Colonic mucosa (tissue), 4 donors: ENCODE results near the gene MBOAT7. TPM values are rescaled to one million over a fixed set of nuclear protein-coding genes. Genes with fewer than 3 reads are reported as not detected.
A peak's percentile ranks its signal among the peaks of the same experiment; 100 is the strongest.
"Not testable (repeated sequence)": the region's sequence is repeated elsewhere in the genome, so short reads cannot be mapped to it uniquely, and the experiment has no call there.

ENCODE experiments used
- DNase-seq: peaks from one replicate; pipeline ENCODE4 v3.0.0-alpha.2; 2020
- H3K27ac ChIP-seq: fragments of 200-600 bp; one replicate; pipeline ENCODE4 v1.8.0; 2021
- H3K27me3 ChIP-seq: fragments of 200-600 bp; one replicate; pipeline ENCODE4 v1.8.0; 2021
- H3K36me3 ChIP-seq: fragments of 200-600 bp; one replicate; pipeline ENCODE4 v1.8.0; 2021
- H3K4me1 ChIP-seq: fragments of 200-600 bp; one replicate; pipeline ENCODE4 v1.8.0; 2021; ENCODE audit warnings: mild to moderate bottlenecking
- H3K4me3 ChIP-seq: fragments of 200-600 bp; one replicate; pipeline ENCODE4 v1.8.0; 2021
- H3K9ac ChIP-seq, 2 donors: one replicate each; pipeline ENCODE4 v1.7.0; 2013; ENCODE audit warnings: control low read depth in 2 of 2, low read depth in 2 of 2, low read length in 2 of 2
- H3K9me3 ChIP-seq: fragments of 200-600 bp; one replicate; pipeline ENCODE4 v1.8.0; 2021
- CTCF ChIP-seq: fragments of 200-600 bp; IDR thresholded peaks from one replicate; pipeline ENCODE4 v1.8.0; 2022; ENCODE audit warnings: antibody characterized with exemption, mild to moderate bottlenecking
- intact Hi-C: fragments of 100-400 bp; cut with DNase I; formaldehyde crosslinking; loops from one replicate; pipeline ENCODE4 v1.14.1; 2022
- total RNA-seq, 2 donors: library from RNA; stranded (reverse); fragmentation: NEBNext Ultra II Directional in 1 of 2; extraction: Animal tissue kit (Norgen Biotek cat#: 25700) in 1 of 2; gene quantifications; one replicate each; pipeline ENCODE4 v1.2.1, GENCODE V29; 2021
- donor health status: healthy.
- donor health status: DM: no; HTN: no; CAD: no.
- donor health status: DM: no; HTN: no; CAD: no.

MBOAT7 gene
- total RNA-seq, 2 donors from 2014 or later, result 122 to 142 TPM

- intact Hi-C loops, result no loop called here
- peak overlapping the region in 1 of 2 donors; percentile 68 for H3K9ac ChIP-seq
- DNase-seq, result no peak
Observed at GRCh38 chr19:54208784-54209057, 19.3 kb upstream of the MBOAT7 start.

GRCh38 chr19:54207983-54208783 is 18.8 kb upstream of the MBOAT7 start:
- Histone ChIP-seq H3K9me3 (no peaks in the 10 kb centered on the region), H3K4me1 (peaks cover 26% of the 10 kb centered on the region), H3K27me3 (no peaks in the 10 kb centered on the region), H3K9ac (peak overlapping the region; percentile 24 to 68), H3K36me3 (peaks cover 15% of the 10 kb centered on the region), H3K27ac (peak overlapping the region; percentile 72), H3K4me3 (no peak overlapping the region)
- intact Hi-C loops, result no loop called here
- TF ChIP-seq CTCF, result no peak
- DNase-seq, result peak; percentile 56

More at GRCh38 chr19:54208784-54209057, 19.3 kb upstream of the MBOAT7 start:
- peaks cover 15% of the 10 kb centered on the region for H3K36me3 ChIP-seq
- TF ChIP-seq CTCF, result no peak
- no peaks in the 10 kb centered on the region for H3K9me3 ChIP-seq
- H3K4me1 ChIP-seq, result peaks cover 24% of the 10 kb centered on the region
- no peaks in the 10 kb centered on the region for H3K27me3 ChIP-seq
- peak overlapping the region; percentile 72 for H3K27ac ChIP-seq
- H3K4me3 ChIP-seq, result no peak overlapping the region

- TF ChIP-seq CTCF, result no peak
- no peak overlapping the region for H3K4me3 ChIP-seq
- DNase-seq, result no peak
- H3K27ac ChIP-seq, result peak overlapping the region; percentile 56
- H3K4me1 ChIP-seq, result peaks cover 31% of the 10 kb centered on the region
- peak overlapping the region; percentile 40 to 68 for H3K9ac ChIP-seq
- no peaks in the 10 kb centered on the region for H3K9me3 ChIP-seq
- no peaks in the 10 kb centered on the region for H3K27me3 ChIP-seq
- peaks cover 15% of the 10 kb centered on the region for H3K36me3 ChIP-seq
- intact Hi-C loops, result no loop called here
Observed at GRCh38 chr19:54207676-54207982, 18.2 kb upstream of the MBOAT7 start.

DNA sequence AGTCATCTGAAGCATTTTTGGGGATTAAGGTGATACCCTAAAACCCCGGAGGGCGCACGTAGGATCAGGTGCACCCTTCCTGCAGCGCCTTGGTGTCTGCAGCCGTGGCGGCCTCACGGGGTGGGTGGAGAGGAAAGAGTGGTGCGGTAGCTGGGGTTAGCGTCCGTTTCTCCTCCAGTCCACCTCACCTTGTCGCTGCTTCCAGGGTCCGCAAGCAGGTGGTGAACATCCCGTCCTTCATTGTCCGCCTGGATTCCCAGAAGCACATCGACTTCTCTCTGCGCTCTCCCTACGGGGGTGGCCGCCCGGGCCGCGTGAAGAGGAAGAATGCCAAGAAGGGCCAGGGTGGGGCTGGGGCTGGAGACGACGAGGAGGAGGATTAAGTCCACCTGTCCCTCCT is 17.8 kb upstream of the MBOAT7 start:
- H3K4me3 ChIP-seq, H3K27me3 ChIP-seq, intact Hi-C loops, DNase-seq, H3K9me3 ChIP-seq: not testable (repeated sequence)
- H3K27ac ChIP-seq, result peak overlapping the region; percentile 56
- H3K36me3 ChIP-seq, result peaks cover 18% of the 10 kb centered on the region
- H3K9ac ChIP-seq, result peak overlapping the region in 1 of 2 donors; percentile 40
- peaks cover 35% of the 10 kb centered on the region for H3K4me1 ChIP-seq

DNA sequence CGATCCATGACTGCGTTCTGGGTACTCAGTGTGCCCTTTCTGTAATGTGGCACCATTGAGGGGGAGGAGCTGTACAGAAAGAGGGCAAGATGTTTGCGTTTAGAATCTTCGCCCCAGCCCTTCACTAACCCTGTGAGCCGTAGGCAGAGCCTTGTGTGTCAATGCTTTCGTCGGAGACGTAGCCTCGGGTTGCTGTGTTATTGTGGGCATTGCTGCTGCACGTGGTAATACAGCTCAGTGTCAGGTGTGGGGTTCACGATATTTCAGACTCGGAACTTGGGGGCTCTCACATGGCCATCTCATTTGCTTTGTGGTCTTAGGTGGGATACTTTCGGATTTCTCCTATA is 17.4 kb upstream of the MBOAT7 start:
- no peak for DNase-seq
- peak overlapping the region in 1 of 2 donors; percentile 35 for H3K9ac ChIP-seq
- no peaks in the 10 kb centered on the region for H3K27me3 ChIP-seq
- H3K27ac ChIP-seq, result peak overlapping the region; percentile 56
- no peaks in the 10 kb centered on the region for H3K9me3 ChIP-seq
- H3K36me3 ChIP-seq, result peaks cover 21% of the 10 kb centered on the region
- H3K4me1 ChIP-seq, result peaks cover 39% of the 10 kb centered on the region
- no peak for TF ChIP-seq CTCF
- intact Hi-C loops, result no loop called here
- H3K4me3 ChIP-seq, result peak overlapping the region; percentile 16

DNA sequence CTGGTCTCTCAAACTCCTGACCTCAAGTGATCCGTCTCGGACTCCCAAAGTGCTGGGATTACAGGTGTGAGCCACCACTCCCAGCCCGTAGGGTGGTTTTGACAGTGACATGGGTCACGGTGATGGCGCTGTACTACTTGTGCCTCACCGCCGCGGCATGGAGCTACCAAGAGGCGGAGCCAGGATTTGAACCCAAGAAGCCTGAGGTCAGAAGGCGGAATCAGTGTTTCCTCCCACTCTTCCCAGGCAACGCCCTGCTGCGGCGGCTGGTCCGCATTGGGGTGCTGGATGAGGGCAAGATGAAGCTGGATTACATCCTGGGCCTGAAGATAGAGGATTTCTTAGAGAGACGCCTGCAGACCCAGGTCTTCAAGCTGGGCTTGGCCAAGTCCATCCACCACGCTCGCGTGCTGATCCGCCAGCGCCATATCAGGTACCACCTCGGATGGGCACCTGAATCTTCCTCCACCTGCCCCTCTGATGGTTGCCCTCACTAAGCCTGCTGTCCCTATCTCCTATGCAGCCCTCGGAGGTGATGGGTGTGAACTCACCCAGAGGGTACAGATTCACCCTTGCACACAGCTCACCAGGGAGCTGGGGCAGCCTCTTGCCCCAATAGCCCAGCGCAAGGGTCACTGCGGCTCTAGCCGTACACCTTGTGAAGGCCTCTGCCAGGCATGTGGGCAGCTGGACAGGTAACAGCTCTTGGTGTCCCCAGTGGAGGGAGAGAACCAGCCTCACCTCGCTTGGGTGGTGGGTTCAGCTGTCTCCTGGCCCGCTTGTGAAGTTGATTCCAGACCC is 16.9 kb upstream of the MBOAT7 start:
- peak overlapping the region; percentile 16 for H3K4me3 ChIP-seq
- H3K9ac ChIP-seq, result peak overlapping the region; percentile 14 to 35
- no peaks in the 10 kb centered on the region for H3K27me3 ChIP-seq
- no peaks in the 10 kb centered on the region for H3K9me3 ChIP-seq
- DNase-seq, result no peak
- peaks cover 21% of the 10 kb centered on the region for H3K36me3 ChIP-seq
- H3K4me1 ChIP-seq, result peaks cover 40% of the 10 kb centered on the region
- H3K27ac ChIP-seq, result peak overlapping the region; percentile 56
- no peak for TF ChIP-seq CTCF
- intact Hi-C loops, result no loop called here
